Psoas muscle (tissue), 8 donors: ENCODE measurements around the gene CENPP. TPM values are rescaled to one million over a fixed set of nuclear protein-coding genes. Genes with fewer than 3 reads are reported as not detected.

Source experiments
- ATAC-seq, 4 donors: fragments of 200-7000 bp; cut with Tn5 transposase; one replicate each; pipeline ENCODE4 v1.9.1; 2020; ENCODE audit warnings: moderate library complexity in 3 of 4, mild to moderate bottlenecking in 2 of 4
- DNase-seq, 2 donors: peaks; one replicate each; pipeline ENCODE4 v3.0.0-alpha.2; 2020
- H3K27ac ChIP-seq: fragments of 200-600 bp; one replicate; pipeline ENCODE4 v1.8.0; 2022
- H3K27me3 ChIP-seq, 3 donors: fragments of 200-600 bp in 1 of 3; one replicate each; pipeline versions ENCODE4 v1.6.1 to v1.8.0; 2013 to 2022; ENCODE audit warnings: low read length in 2 of 3, mild to moderate bottlenecking in 2 of 3, moderate library complexity in 1 of 3; ENCODE audit not compliant: insufficient read depth in 3 of 3
- H3K36me3 ChIP-seq, 2 donors: fragments of 200-600 bp in 1 of 2; one replicate each; pipeline versions ENCODE4 v1.6.1 to v1.8.0; 2013 to 2022; ENCODE audit warnings: low read depth in 1 of 2, mild to moderate bottlenecking in 1 of 2, moderate library complexity in 1 of 2; ENCODE audit not compliant: insufficient read depth in 1 of 2
- H3K4me1 ChIP-seq: fragments of 200-600 bp; one replicate; pipeline ENCODE4 v1.8.0; 2022
- H3K4me3 ChIP-seq: fragments of 200-600 bp; one replicate; pipeline ENCODE4 v1.8.0; 2022; ENCODE audit warnings: mild to moderate bottlenecking
- H3K9me3 ChIP-seq: fragments of 200-600 bp; one replicate; pipeline ENCODE4 v1.8.0; 2022
- CTCF ChIP-seq: fragments of 200-600 bp; IDR thresholded peaks from one replicate; pipeline ENCODE4 v1.8.0; 2022; ENCODE audit warnings: antibody characterized with exemption
- WGBS, 3 donors: extraction: QIAGEN DNeasy Blood & Tissue Kit; methylation state at CpG; one replicate each; pipeline versions ENCODE4 v1.1.6 to v1.1.7; 2013; 5-methylcytosine and 5-hydroxymethylcytosine counted together
- intact Hi-C, 2 donors: fragments of 100-400 bp; cut with DNase I; formaldehyde crosslinking; loops; one replicate each; pipeline versions ENCODE4 v1.11.0 to v1.14.2; 2022
- polyA plus RNA-seq, 3 donors: library from polyadenylated mRNA; stranded (reverse); fragments of 200-250 nt; gene quantifications; one replicate each; pipeline ENCODE4 v1.2.3, GENCODE V29; 2013
- total RNA-seq, 4 donors: library from RNA; stranded (reverse); fragmentation: NEBNext Ultra II Directional in 2 of 4; extraction: Animal tissue kit (Norgen Biotek cat#: 25700) in 2 of 4; gene quantifications; one replicate each; pipeline versions ENCODE4 v1.2.1 to v1.2.4, GENCODE V29; 2021 to 2023
- donor health status: healthy with polysubstance abuse.
- donor health status: DM: no; HTN: no; CAD: no; lungs with moderate emphysema.
- donor health status: Bipolar disorder and iron deficiency.
- donor health status: healthy.
- donor health status: DM: yes; HTN: yes; CAD: no.
- donor health status: DM: no; HTN: no; CAD: no.
- donor health status: DM: no; HTN: no; CAD: no.
- donor health status: DM: yes; HTN: yes; CAD: no.

The CENPP gene
- total and polyA plus RNA-seq, 7 donors, result 1.8 to 15.7 (median 6.4) TPM

- no peak for TF ChIP-seq CTCF
- WGBS, 3 donors, result 92 to 98% (median 96%) methylated on average over 3 of the region's 3 CpGs
- no peak overlapping the region for H3K4me3 ChIP-seq
- no peaks in the 10 kb centered on the region for H3K9me3 ChIP-seq
- ATAC-seq (no peak), DNase-seq (peak in 1 of 2 donors; percentile 12)
- intact Hi-C loops, result no loop called here
- peaks cover 8% of the 10 kb centered on the region for H3K4me1 ChIP-seq
- no peak overlapping the region for H3K27ac ChIP-seq
- H3K27me3 ChIP-seq, result no peaks in the 10 kb centered on the region
- peaks cover 0 to 20% of the 10 kb centered on the region in 2 donors for H3K36me3 ChIP-seq
These were observed 337.4 kb downstream of the CENPP start for GRCh38 chr9:92663126-92663525.

GRCh38 chr9:92663951-92664350 lies 338.2 kb downstream of the CENPP start:
- DNase-seq (peak in 1 of 2 donors; percentile 40), ATAC-seq (no peak)
- no peak overlapping the region for H3K27ac ChIP-seq
- WGBS, 3 donors, result 83 to 85% (median 84%) methylated on average over 10 of the region's 10 CpGs
- intact Hi-C loops, result no loop called here
- H3K4me3 ChIP-seq, result no peak overlapping the region
- H3K27me3 ChIP-seq, result no peaks in the 10 kb centered on the region
- H3K4me1 ChIP-seq, result peaks cover 16% of the 10 kb centered on the region
- no peaks in the 10 kb centered on the region for H3K9me3 ChIP-seq
- no peak for TF ChIP-seq CTCF
- peaks cover 0 to 14% of the 10 kb centered on the region in 2 donors for H3K36me3 ChIP-seq

- TF ChIP-seq CTCF, result no peak
- peaks cover 0 to 14% of the 10 kb centered on the region in 2 donors for H3K36me3 ChIP-seq
- DNase-seq, result peak in 1 of 2 donors; percentile 32
- no peak overlapping the region for H3K27ac ChIP-seq
- H3K4me3 ChIP-seq, result no peak overlapping the region
- H3K9me3 ChIP-seq, result no peaks in the 10 kb centered on the region
- intact Hi-C loops, result no loop called here
- no peak for ATAC-seq
- 70 to 77% (median 73%) methylated on average over 13 of the region's 13 CpGs for WGBS, 3 donors
- peaks cover 21% of the 10 kb centered on the region for H3K4me1 ChIP-seq
- H3K27me3 ChIP-seq, result no peaks in the 10 kb centered on the region
These were observed 338.8 kb downstream of the CENPP start for GRCh38 chr9:92664394-92665152.

GRCh38 chr9:92665836-92666235 lies 340.1 kb downstream of the CENPP start:
- H3K9me3 ChIP-seq, result no peaks in the 10 kb centered on the region
- no peak for TF ChIP-seq CTCF
- no peak for ATAC-seq
- peaks cover 0 to 14% of the 10 kb centered on the region in 2 donors for H3K36me3 ChIP-seq
- H3K4me1 ChIP-seq, result peaks cover 21% of the 10 kb centered on the region
- 85 to 94% (median 89%) methylated on average over 3 of the region's 3 CpGs for WGBS, 3 donors
- no peak overlapping the region for H3K4me3 ChIP-seq
- DNase-seq, result no peak
- no peak overlapping the region for H3K27ac ChIP-seq
- no peaks in the 10 kb centered on the region for H3K27me3 ChIP-seq
- intact Hi-C loops, result no loop called here
